GM18508 (cell line): ENCODE data around the gene DAZAP1.

ENCODE experiments used
- ATAC-seq: cut with Tn5 transposase; IDR thresholded peaks from one replicate; pipeline ENCODE4 v1.9.1; 2021; ENCODE audit warnings: moderate number of reproducible peaks; ENCODE audit not compliant: insufficient read depth, unreplicated experiment

Gene DAZAP1

GRCh38 chr19:1376415-1376805 is 31.0 kb upstream of the DAZAP1 start:
- ATAC-seq = no peak

DNA sequence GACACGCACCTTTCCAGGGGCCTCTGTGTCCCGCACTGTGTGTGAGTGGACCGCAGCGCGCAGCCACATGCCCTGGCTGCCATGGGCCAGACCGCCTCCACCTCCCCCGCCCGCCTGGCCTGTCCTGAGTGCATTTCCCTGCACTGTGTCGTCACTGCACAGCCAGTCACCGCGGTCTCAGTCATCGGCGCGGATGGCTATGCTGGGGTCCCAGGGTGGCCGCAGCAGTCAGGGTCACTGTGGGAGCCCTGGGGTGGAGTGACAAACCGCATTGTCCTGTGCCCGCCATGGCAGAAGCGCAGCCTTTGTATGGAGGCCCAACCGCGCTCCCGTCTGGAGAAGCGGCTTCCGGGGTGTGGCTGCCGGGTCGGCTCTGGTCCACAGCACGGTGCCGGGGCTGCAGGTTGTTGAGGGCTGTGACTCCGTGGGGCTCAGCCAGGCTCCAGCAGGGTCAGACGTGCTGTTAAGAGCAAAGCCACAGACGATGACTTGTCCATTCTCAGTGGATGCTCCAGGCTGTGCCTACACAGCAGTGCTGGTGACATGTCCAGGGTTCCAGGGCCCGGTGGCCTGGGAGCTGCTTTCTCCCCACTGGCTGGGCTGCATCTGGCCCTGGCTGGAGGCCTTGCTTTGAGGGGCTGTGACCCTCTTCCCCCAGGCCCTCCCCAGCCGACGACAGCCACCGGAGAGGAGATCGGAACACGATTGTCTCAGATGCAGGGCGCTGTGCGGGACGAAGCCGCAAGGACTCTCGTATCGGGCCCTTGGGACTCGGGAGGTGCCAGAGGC is 30.0 kb upstream of the DAZAP1 start:
- no peak for ATAC-seq

DNA sequence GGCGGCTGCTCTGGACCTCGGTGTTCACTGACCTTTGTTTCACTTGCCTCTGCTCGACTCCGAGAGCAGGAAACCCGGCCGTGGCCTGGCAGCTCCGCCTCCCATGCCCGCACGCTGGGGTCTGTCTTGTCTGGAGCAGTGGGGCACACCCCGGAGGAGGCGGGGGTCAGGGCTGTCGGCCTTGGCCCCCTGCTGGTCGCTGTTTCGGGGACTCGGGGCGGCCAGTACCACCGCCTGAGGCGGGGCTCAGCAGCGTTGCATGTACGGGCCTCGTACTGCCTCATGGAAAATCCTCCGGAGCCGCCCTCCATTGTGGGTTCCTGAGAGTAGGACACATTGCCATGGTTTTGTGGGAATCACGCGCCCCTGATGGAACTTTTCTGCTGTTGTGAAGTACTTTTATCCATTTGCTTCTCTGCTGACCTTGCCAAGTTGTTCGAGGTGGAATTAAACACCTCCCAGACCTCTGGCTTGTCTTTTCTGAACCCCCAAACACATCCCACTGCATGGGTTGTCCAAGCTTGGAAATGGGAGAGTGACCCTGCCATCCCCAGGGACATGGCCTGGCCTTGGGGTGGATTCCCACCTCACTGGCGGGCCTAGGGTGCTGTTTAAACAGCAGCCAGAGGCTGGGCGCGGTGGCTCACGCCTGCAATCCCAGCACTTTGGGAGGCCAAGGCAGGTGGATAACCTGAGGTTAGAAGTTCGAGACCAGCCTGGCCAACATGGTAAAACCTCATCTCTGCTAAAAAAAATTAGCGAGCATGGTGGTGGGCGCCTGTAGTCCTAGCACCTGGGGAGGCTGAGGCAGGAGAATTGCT is 29.2 kb upstream of the DAZAP1 start:
- no peak for ATAC-seq

- ATAC-seq = no peak
Measured at GRCh38 chr19:1379126-1379905, 28.1 kb upstream of the DAZAP1 start.

GRCh38 chr19:1379961-1380489 is 27.4 kb upstream of the DAZAP1 start:
- ATAC-seq = no peak

DNA sequence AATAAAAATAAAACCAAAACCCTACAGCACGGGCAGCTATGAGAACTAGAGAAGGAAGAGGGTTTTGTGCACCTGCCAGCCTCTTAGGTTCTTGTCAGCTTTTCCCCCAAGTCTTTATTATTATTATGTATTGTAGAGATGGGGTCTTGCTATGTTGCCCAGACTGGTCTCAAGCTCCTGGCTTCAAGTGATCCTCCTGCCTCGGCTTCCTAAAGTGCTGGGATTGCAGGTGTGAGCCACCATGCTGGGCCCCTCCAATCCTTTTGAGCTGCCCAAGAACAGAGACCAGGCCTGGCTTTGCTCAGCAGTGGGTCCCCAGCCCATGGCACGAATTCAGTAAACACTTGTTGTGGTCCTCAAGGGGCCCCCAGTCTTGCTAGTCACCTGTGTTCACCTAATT is 25.1 kb upstream of the DAZAP1 start:
- no peak for ATAC-seq

DNA sequence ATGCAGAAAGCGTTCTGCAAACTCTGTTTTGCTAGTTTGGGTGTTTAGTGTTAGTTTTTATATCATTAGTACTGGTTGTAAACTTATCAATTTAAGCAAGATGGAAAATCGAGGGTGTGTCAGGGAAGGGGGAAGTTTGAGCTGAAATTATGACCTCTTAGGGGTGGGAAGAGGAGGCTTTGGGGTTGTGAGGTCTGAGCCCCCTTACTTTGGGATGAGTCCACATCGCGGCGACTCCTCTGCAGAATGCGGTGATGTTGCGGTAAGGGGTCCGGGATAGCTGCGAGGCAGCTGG is 24.4 kb upstream of the DAZAP1 start:
- no peak for ATAC-seq

- no peak for ATAC-seq
Measured at GRCh38 chr19:1383312-1384084, 23.9 kb upstream of the DAZAP1 start, which contains the start of gene NDUFS7. TSS of gene NDUFS7 (plus strand) at chr19:1383907. CDS start at chr19:1383927, 20 bp downstream.

GRCh38 chr19:1384085-1384462 is 23.3 kb upstream of the DAZAP1 start:
- ATAC-seq = no peak

DNA sequence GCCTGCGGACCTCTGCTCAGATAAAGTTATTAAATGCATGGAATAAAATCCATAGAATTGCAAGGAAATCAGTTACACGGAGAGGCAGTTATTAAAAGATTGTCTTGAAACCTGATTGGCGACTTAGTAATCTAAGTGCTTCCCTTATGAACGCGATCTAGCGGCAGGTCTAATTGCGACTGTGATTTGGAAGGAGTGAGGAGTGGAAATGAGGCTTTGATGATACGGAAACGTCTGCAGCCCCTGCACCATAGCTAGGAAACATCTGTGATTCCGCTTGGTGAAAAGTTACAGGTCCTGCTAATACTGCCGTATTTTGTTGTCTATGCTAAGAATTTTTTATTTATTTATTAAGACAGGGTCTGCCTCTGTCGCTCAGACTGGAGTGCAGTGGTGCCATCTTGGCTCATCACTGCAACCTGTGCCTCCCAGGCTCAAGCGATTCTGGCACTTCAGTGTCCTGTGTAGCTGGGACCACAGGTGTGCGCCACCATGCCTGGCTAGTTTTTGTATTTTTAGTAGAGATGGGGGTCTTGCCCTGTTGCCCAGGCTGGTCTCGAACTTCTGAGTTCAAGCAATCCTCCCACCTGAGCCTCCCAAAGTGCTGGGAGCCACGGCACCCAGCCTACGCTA is 22.8 kb upstream of the DAZAP1 start:
- no peak for ATAC-seq

DNA sequence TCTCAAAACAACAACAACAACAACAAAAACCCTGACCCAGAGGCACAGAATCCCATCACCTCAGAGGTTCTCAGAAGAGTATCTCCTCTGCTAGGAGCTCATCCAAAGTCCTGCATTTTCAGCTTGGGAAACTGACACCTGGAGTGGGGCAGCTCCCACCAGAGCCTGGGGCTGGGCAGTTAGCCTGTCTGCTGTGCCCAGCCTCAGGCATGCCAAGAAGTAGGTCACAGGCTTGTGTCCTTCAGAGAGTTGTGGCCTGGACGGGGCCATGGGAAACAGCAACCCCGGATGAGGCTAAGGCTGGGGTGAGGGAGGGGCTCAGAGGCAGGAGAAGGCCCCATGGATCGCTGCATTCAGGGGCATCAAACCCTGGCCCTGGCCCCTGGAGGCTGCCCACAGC is 21.6 kb upstream of the DAZAP1 start:
- no peak for ATAC-seq

DNA sequence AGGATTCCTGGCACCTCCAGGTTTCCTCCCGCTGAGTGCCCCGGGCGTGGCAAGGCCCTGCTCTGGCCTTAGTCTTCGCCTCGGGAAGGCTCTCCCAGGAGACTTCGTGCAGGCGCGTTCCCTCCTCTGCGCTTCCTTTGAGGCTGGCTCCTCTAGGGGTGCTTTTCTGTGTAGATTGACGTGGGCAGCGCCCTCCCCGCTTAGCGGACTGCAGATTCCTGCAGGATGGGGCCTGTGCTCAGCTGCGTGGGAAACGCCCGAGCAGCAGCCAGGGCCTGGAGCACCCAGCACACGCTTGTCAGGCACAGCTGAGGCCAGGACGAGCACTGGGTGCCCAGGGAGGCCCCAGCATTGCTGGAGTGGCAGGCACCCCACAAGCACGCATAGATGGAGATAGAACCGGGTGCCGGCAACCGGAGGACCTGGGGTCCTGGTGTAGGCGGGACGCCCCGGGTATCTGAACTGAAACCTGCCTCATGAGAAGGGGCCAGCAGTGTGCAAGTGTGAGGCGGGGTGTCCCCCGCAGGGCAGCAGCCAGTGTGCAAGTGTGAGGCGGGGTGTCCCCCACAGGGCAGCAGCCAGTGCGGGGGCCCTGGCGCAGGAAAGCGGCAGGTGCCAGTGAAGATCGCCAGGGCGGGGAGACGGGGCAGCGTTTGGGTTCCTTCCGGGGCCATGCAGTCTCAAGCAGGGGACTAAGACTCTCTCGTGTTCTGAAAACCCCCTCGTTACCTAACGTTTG is 20.3 kb upstream of the DAZAP1 start:
- no peak for ATAC-seq

DNA sequence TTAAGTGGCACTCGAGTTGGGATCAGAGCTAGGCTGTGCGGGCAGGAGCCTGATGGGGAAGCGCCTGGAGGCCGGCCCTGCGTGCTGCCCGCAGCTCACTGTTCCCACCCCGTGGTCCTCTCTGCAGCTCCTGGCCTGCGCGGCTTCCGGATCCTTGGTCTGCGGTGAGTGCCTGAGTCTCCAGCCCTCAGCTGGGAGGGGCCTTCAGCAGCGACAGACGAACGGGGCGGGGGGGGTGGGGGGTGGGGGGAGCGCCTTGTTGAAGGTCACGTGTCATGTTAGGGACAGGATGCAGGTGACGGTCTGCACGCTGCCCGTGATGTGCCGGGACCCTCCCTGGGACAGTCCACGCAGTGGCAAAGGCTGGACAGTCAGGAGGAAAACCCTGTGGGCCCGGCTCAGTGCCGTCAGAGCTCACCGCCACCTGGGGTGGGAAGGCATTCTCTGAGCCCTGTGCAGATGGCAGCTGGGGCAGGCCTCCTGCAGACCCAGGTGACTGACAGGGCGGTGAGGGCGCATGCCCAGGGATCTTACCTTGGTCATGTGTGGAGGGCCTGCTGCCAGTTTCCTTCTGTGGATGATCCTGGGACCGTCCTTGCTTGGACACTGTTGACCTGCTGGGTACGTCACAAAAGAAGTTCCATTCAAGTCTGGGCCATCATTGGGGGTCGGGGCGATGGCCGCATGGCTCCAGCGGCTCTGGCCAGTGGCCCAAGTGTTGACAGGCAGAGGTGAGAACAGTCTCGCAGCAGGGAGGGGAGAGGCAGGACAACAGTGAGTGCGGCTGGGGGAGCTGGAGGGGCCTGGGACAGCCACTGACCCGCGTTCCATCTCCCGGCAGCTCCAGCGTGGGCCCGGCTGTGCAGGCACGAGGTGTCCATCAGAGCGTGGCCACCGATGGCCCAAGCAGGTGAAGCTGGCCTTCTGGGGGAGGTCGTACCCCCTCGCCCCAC is 19.4 kb upstream of the DAZAP1 start:
- no peak for ATAC-seq

DNA sequence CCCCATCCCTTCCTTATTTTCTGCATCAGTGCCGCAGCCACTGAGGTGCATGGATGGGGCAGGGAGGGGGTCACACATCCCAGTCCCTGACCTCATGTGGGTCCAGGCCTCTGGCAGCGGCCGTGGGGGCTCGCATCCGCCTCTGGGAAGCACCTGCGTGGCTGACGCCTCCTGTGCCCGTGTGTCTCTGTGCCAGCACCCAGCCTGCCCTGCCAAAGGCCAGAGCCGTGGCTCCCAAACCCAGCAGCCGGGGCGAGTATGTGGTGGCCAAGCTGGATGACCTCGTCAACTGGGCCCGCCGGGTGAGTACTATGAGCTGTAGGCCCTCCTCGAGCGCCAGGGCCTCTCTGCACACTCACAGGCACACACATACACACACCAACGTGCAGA is 18.8 kb upstream of the DAZAP1 start:
- no peak for ATAC-seq

DNA sequence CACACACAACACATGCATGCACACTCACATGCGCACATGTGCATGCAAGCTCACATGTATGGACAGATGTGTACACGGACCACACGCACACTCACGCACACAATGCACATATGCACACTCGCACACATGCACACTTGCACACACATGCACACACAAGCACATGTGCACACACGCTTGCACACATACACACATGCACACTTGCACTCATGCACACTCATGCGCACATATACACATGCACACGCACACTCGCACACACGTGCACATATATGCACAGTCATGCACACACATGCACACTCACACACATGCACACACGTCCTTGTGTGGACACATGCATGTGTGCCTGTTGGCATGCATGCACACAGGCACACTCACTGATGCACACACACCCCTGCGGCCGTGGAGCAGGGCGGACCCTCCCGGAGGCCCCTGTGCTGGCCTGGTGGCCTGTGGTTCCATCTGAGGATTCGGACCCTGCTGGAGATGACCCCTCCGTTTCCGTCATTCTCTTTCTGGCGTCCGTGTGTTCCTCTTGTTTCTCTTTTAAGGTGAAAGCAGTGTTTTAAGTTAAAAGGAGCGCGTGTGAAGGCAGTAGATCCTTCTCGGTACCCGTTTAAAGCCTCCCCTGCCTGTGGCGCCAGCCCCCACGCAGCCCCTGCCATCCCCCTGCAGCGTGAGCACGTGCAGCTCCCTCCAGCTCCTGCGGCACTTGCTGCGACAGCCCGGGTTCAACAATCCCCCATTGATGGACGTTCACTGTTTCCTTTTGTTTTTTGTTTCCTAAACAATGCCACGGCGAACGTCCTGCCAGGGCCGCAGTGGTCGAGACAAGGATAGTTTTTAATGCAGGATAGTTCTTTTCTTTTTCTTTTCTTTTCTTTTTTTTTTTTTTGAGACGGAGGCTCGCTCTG is 18.1 kb upstream of the DAZAP1 start:
- ATAC-seq = no peak

DNA sequence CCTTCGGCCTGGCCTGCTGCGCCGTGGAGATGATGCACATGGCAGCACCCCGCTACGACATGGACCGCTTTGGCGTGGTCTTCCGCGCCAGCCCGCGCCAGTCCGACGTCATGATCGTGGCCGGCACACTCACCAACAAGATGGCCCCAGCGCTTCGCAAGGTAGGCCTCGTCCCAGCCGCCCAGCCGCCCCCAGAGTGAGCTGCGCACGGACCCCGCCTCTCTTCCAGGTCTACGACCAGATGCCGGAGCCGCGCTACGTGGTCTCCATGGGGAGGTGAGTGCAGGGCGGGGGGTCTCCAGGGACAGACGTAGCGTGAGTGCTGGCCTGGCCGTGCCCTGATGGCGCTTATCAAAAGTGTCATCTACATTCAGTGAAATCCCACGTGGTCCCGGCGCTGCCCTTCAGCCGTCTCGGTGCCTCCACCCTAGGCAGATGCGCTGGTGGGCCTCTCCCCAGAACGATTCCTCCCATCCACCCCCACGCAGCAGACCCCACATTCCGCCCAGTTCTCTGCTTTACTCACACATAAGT is 16.4 kb upstream of the DAZAP1 start:
- no peak for ATAC-seq

DNA sequence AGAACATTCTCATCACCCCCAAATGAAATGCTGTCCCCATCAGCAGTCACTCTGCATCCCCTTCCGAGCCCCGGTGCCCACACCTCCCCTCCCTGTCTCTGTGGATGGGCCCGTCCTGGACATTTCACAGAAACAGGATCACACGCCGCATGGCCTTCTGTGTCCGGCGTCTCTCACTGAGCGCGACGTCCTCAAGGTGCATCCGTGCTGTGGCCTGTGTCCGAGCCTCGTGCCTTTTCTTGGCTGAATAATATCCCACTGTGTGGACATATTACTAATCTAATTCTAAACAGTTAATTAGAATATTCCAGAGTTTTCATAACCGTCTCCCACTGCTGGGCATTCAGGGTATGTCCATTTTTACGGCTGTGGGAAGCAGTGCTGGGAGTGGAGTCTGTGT is 15.0 kb upstream of the DAZAP1 start:
- no peak for ATAC-seq
